Right forelimb (tissue), 1 donor: ENCODE measurements around the gene NAXE.
A peak's percentile ranks its signal among the peaks of the same experiment; 100 is the strongest.
"Not testable (repeated sequence)": the region's sequence is repeated elsewhere in the genome, so short reads cannot be mapped to it uniquely, and the experiment has no call there.

ENCODE experiments used
- DNase-seq: peaks from one replicate; pipeline ENCODE4 v3.0.0-alpha.2; 2018

NAXE gene

DNA sequence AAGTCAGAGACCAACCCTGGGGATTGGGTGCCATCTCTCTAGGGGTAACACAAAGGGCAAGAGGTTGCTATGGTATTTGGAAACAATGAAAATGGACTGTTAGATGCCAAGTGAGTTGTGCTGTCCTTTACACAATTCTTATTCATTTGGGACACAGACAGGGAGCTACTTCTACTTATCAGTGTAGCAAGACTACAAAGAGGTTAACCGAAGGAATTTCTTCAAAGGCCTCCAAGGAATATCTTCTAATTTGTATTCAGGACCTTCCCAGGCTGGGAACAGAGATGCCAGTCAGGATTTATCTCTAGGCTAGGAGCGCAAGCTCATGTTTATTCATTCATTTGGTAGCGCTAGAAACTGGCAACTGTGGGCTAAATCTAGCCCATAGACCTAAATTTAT, 2.6 kb downstream of the NAXE start:
- DNase-seq = no peak

DNA sequence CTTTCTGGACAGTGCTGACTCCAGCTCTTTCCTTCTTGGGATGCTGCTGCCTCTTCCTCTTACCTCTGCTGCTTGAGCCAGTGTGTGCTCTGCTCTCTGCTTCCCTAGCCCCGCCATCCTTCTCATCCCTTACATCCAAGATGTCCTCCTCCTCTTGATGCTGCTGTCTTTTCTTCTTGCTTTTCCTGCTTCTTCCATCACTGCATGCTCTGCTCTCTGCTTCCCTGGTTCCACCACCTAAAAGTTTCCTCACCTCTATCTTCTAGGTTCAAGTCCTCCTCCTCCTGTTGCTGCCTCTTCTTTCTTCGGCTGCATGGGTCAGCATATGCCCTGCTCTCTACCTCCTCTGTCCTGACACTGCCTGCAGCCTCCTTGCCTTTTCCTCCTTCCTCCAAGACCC, 3.4 kb downstream of the NAXE start:
- DNase-seq = no peak

- no peak for DNase-seq
These were observed 4.8 kb downstream of the NAXE start for GRCh38 chr1:156596426-156596825.

DNA sequence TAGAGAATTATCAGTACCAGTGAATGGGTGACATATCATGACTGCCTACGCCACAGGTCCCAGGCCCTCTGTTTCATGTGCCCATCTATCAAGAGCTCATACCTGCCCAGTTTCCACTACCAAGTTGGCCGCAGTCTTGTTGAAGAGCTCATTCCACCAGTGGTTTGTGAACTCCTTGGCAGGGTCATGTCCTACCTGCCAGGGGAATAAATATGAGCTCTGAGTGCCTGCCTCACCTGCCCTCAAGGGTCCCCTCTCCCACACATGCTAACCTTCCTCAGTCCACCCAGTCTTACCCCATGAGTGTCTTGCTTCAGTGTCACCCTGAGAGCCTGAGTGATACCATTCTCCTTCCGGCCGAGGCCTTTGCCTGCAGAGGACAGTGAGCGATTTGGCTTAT, 6.5 kb downstream of the NAXE start:
- DNase-seq = no peak

DNA sequence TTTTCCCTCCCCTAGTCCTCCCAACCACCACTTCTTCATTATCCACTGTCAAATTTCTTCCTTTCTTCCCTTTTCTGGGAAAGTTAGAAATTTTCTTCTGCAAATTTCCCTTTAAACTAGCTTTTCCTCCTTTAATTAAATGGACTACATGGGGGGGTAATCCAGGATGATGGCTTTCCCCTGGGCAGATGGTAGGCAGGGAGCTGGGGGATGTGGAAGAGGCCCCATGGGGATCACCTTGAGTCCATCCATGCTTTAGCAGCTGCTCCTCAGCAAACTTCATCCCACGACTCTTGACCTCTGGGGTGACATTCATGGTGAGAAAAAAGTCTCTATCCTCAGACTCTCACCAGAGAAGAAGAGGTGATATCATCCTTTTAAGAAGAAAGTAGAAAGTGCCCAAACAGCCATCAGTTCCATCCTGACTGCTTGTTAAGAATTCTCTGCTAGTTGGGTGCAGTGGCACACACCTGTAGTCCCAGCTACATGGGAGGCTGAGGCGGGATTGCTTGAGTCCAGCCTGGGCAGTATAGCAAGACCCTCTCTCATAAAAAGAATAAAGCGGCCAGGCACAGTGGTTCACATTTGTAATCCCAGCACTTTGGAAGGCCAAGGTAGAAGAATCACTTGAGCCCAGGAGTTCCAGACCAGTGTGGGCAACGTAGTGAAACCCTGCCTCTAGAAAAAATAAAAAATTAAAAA, 7.3 kb downstream of the NAXE start:
- DNase-seq = no peak

DNA sequence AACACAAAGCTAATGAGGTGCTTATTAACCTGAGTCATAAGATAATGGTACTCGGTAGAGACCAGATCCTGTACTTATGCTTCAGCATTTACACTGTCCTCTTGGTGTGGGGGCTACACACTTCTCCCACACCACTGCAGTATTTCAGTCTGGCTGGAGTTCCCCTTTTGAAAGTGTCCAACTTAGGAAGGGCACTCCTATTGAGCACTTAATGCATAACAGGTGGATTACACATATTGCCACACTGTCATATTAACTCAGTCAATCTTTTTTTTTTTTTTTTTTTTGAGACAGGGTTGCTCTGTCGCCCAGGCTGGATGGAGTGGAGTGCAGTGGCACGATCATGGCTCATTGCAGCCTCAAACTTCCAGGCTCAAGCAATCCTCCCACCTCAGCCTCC, 8.2 kb downstream of the NAXE start:
- no peak for DNase-seq

- no peak for DNase-seq
These were observed 9.2 kb downstream of the NAXE start for GRCh38 chr1:156600733-156601121.

- DNase-seq = peak; percentile 89
These were observed 9.7 kb downstream of the NAXE start, which contains the start of gene GPATCH4 for GRCh38 chr1:156601122-156601830. Gene GPATCH4 (minus strand): TSS chr1:156601479.

DNA sequence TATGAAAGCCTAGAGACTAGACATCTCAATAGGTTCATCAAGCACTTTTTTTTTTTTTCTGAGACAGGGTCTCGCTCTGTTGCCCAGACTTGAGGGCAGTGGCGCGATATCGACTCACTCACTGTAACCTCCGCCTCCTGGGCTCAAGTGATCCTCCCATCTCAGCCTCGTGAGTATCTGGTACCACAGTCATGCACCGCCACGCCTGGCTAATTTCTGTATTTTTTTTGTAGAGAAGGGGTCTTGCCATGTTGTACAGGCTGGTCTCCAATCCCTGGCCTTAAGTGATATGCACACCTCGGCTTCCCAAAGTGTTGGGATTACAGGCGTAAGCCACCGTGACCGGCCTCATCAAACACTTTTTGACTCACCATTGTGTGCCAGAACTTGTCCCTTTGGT, 10.3 kb downstream of the NAXE start:
- no peak for DNase-seq

GRCh38 chr1:156602557-156602993, 11.0 kb downstream of the NAXE start:
- DNase-seq = no peak

GRCh38 chr1:156607344-156607743, 15.8 kb downstream of the NAXE start:
- DNase-seq = not testable (repeated sequence)

DNA sequence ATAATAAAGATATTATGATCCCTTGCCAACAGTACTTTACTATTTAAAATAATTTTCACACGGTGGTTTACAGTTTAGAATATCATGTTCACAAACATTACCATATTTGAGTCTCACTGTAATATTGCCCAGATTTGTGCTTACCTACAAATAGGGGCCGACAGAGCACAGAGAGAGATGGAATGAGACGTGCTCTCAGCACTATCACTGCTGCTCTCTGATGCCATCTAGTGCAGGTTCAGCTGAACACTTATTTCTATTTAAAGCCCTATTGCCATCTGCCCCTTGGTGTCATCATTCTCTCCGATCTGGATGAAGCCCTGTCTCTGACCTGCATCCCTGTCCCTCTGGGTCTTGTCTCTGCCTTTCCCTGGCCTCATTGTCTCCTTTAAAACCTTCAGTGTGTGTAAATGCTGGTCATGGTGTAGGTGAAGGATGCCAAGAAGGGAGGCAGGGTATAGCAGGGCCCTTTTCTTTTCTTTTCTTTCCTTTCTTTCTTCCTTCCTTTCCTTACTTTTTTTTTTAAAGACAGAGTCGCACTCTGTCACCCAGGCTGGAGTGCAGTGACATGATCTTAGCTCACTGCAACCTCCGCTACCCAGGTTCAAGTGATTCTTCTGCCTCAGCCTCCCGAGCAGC, 16.6 kb downstream of the NAXE start:
- no peak for DNase-seq

- no peak for DNase-seq
These were observed 17.4 kb downstream of the NAXE start for GRCh38 chr1:156608981-156609380.

DNA sequence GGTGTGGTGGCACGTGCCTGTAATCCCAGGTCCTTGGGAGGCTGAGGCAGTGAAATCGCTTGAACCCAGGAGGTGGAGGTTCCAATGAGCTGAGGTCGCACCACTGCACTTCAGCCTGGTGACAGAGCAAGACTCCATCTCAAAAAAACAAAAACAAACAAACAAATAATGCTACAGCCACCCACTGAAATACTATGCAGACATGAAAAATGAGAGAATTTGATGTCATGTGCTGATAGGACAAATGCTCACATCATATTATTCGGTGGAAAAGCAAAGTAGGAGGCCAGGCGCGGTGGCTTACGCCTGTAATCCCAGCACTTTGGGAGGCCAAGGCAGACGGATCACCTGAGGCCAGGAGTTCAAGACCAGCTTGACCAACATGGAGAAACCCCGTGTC, 18.5 kb downstream of the NAXE start:
- DNase-seq = not testable (repeated sequence)

DNA sequence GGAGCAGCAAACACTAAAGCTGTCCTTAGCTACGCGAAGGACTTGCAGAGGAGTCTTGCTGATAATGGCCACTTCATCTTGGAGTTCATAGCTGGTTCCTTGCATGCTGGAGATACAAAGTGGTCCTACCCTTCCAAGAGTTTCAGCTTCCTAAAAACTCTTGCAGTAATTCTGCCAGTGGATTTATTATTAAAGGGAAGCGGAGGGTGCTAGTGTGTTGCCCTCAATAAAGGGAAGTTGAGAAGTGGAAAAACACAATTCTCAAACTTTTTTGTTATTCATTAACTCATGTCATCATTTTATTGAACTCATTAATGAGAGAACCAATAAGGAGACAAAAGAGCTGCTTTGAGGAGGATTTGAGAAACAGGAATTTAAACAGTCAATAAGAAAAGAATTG, 21.1 kb downstream of the NAXE start:
- no peak for DNase-seq

GRCh38 chr1:156615946-156616345, 24.4 kb downstream of the NAXE start:
- DNase-seq = no peak

GRCh38 chr1:156616463-156616862, 24.9 kb downstream of the NAXE start:
- no peak for DNase-seq

GRCh38 chr1:156618853-156619581, 27.4 kb downstream of the NAXE start, which contains the start of gene HAPLN2:
Gene HAPLN2 (plus strand): TSS chr1:156619415. CDS start chr1:156623491, 4,076 bp downstream.
- DNase-seq = no peak

DNA sequence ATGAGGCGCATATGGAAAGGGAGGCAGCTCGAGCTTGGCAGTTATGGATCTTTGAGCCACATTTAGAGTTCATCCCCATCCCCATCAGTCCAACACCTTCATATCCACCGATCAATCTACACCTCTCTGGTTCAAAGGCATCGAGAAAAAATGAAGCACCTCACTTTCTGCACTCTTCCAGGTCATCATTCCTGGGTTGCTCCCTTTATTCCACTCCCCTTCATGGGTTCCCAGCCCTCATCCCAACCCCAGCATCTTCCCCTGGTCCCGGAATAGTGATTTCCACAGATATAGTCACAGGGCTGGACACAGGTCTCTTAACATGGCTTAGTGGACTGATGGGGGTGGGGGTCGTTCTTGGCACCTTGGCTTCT, 28.0 kb downstream of the NAXE start:
- DNase-seq = no peak

DNA sequence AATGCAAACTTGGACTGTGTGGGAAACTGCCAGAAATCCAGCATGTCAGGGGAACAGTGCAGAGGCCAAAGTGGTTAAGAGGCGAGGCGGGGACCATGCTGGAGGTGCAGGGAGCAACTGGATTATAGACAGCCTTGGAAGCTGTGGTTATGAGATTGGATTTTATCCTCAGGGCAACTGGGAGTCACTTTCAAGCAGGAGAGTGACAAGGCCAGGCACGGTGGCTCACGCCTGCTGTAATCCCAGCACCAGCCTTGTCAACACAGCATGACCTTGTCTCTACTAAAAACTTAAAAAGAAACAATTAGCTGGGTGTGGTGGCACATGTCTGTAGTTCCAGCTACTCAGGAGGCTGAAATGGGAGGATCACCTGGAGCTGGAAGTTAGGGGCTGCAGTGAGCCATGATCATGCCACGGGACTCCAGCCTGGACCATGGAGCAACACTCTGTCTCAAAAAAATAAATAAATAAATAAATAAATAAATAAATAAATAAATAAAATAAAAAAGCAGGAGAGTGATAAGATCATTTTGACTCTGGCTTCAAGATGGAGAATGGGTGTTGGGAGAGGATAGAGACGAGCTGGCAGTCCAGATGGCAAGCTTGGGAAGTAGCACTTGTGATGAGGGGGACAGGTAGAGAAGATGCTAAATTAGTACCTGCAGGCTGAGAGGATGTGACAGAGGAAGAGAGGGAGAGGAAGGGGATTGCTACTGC, 31.2 kb downstream of the NAXE start:
- no peak for DNase-seq

DNA sequence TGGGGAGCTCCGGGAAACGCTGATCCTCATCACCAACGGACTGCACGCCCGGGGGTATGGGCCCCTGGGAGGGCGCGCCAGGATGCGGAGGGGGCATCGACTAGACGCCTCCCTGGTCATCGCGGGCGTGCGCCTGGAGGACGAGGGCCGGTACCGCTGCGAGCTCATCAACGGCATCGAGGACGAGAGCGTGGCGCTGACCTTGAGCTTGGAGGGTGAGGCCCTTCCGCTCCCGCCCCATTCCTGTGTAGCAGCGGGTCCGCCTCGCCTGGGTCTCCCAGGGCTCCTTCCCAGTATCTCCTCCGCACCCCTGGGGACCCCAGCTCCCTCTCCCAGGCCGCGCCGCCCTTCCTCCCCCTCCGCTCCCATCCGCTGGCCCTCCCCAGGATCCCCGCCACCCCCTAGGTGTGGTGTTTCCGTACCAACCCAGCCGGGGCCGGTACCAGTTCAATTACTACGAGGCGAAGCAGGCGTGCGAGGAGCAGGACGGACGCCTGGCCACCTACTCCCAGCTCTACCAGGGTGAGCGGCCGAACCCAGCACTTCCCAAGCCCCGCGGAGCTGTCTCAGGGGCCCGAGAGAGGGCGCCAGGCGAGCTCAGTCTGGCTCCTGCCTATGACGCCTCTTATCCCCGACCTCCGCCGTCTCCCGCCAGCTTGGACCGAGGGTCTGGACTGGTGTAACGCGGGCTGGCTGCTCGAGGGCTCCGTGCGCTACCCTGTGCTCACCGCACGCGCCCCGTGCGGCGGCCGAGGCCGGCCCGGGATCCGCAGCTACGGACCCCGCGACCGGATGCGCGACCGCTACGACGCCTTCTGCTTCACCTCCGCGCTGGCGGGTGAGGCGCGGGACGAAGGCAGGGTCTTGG, 32.6 kb downstream of the NAXE start:
- no peak for DNase-seq
